Upper lobe of left lung (tissue), 6 donors: ENCODE data around the gene NEDD4L. TPM values are rescaled to one million over a fixed set of nuclear protein-coding genes. Genes with fewer than 3 reads are reported as not detected.

ENCODE experiments used
- ATAC-seq, 2 donors: fragments of 200-7000 bp; cut with Tn5 transposase; one replicate each; pipeline ENCODE4 v1.9.1; 2022; ENCODE audit warnings: mild to moderate bottlenecking in 2 of 2, moderate library complexity in 2 of 2; ENCODE audit not compliant: low FRiP score in 2 of 2
- DNase-seq, 2 donors: peaks; one replicate each; pipeline ENCODE4 v3.0.0-alpha.2; 2019 to 2020
- H3K27ac ChIP-seq, 4 donors: fragments of 200-600 bp; sonication (generic); one replicate each; pipeline ENCODE4 v1.5.1; 2016 to 2019
- H3K27me3 ChIP-seq, 4 donors: fragments of 200-600 bp; sonication (generic); one replicate each; pipeline ENCODE4 v1.5.1; 2017 to 2019
- H3K36me3 ChIP-seq, 4 donors: fragments of 200-600 bp; sonication (generic); one replicate each; pipeline ENCODE4 v1.5.1; 2016 to 2019
- H3K4me1 ChIP-seq, 4 donors: fragments of 200-600 bp; sonication (generic); one replicate each; pipeline ENCODE4 v1.5.1; 2018 to 2019
- H3K4me3 ChIP-seq, 4 donors: fragments of 200-600 bp; sonication (generic); one replicate each; pipeline ENCODE4 v1.5.1; 2017 to 2019; ENCODE audit warnings: mild to moderate bottlenecking in 2 of 4, moderate library complexity in 1 of 4
- H3K9me3 ChIP-seq, 4 donors: fragments of 200-600 bp; sonication (generic); one replicate each; pipeline ENCODE4 v1.5.1; 2018 to 2019
- EP300 ChIP-seq, 4 donors: sonication (generic); formaldehyde crosslinking; IDR thresholded peaks; one replicate each; pipeline ENCODE4 v1.5.1; 2017; ENCODE audit warnings: antibody characterized with exemption in 4 of 4, control low read depth in 2 of 4
- POLR2A ChIP-seq, 4 donors: fragments of 450-650 bp; IDR thresholded peaks; one replicate each; pipeline ENCODE4 v1.5.1; 2016 to 2017; ENCODE audit warnings: antibody characterized with exemption in 4 of 4, mild to moderate bottlenecking in 2 of 4
- POLR2AphosphoS5 ChIP-seq, 2 donors: sonication (generic); formaldehyde crosslinking; IDR thresholded peaks; one replicate each; pipeline ENCODE4 v1.5.1; 2017; ENCODE audit warnings: antibody characterized with exemption in 2 of 2
- WGBS, 2 donors: methylation state at CpG; one replicate each; pipeline ENCODE4 v1.1.5; 2017 to 2018; 5-methylcytosine and 5-hydroxymethylcytosine counted together
- total RNA-seq, 6 donors: library from RNA; depleted of rRNA in 4 of 6; stranded (reverse); fragments of >200 nt in 4 of 6; gene quantifications; one replicate each; pipeline versions ENCODE4 v1.1.0 to v1.2.1, GENCODE V29; 2016 to 2021
- TF ChIP-seq, protein P1 (sequence below), 6 experiments: fragments of 450-650 bp in 4 of 6; fragments of 200-600 bp in 2 of 6; sonication (generic) in 2 of 6; IDR thresholded peaks; one replicate each; pipeline ENCODE4 v1.5.1; 2016 to 2019; ENCODE audit warnings: antibody characterized with exemption in 6 of 6
- donor health status: DM: no; HTN: no; CAD: no; lungs with moderate emphysema.
- donor health status: DM: no; HTN: yes; CAD: no; lungs with severe emphysema.

NEDD4L gene
- total RNA-seq, 6 donors from 2014 or later: 148 to 491 (median 300) TPM

DNA sequence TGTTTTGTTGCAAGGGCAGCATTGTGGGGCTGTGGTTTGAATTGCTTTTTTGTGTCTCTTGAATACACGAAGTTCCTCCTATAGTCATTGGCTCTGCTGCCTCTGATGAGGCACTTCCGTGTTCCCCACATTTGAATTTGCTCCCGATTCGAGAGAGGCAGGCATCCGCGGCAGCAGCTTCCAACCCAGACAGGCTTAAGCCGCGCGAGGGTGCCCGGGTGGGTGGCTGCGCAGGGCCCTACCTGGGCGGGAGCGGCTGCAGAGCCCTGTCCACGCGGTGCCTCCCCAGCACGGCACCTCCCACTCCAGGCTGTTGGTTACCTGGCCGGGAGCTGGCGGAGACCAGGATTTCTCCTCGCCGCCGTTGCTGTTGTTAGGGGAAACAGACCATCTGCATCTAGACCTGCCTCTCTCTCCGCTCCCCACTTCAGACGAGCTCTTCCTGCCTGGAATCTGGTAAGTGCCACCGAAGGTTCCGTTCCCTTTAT, 151.3 kb downstream of the NEDD4L start:
- DNase-seq (peak; percentile 53 to 84), ATAC-seq (peak; percentile 65 to 76)

DNA sequence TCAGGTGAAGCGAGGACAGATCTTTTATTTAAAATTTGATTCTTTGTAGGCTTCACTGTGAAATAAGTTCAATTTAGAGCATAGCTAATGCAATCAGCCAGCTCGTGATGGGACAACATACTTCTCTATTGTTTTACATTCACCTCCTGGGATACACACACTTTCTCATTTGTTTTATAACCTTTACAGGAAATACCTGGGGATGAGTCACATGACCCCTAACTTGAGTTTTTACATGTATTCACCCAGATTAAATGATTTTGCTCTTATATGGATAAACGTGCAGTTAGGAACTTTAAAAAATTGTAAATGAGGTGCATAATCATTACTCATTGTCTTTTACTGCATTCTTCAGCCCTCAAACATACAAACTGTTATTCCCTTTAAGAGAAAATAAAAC, 152.1 kb downstream of the NEDD4L start:
- H3K36me3 ChIP-seq: no peaks in the 10 kb centered on the region
- WGBS, 2 donors: 61 to 65% methylated on average over 3 of the region's 3 CpGs
- no peaks in the 10 kb centered on the region for H3K27me3 ChIP-seq
- peaks cover 0 to 19% (median 12%) of the 10 kb centered on the region in 4 donors for H3K4me1 ChIP-seq
- peak overlapping the region; percentile 2 to 77 (median 50) for H3K27ac ChIP-seq
- no peaks in the 10 kb centered on the region for H3K9me3 ChIP-seq
- peak overlapping the region in 3 of 4 donors; percentile 37 to 52 (median 50) for H3K4me3 ChIP-seq
- no peak for ATAC-seq
- no peak for DNase-seq
- no peak for TF ChIP-seq POLR2A (IDR thresholded peaks at IDR 0.05)

More for the DNA sequence above, 151.3 kb downstream of the NEDD4L start:
- TF ChIP-seq, protein P1, sequence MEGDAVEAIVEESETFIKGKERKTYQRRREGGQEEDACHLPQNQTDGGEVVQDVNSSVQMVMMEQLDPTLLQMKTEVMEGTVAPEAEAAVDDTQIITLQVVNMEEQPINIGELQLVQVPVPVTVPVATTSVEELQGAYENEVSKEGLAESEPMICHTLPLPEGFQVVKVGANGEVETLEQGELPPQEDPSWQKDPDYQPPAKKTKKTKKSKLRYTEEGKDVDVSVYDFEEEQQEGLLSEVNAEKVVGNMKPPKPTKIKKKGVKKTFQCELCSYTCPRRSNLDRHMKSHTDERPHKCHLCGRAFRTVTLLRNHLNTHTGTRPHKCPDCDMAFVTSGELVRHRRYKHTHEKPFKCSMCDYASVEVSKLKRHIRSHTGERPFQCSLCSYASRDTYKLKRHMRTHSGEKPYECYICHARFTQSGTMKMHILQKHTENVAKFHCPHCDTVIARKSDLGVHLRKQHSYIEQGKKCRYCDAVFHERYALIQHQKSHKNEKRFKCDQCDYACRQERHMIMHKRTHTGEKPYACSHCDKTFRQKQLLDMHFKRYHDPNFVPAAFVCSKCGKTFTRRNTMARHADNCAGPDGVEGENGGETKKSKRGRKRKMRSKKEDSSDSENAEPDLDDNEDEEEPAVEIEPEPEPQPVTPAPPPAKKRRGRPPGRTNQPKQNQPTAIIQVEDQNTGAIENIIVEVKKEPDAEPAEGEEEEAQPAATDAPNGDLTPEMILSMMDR (IDR thresholded peaks at IDR 0.05): no peak
- peak in 1 of 2 donors; percentile 4 for TF ChIP-seq POLR2AphosphoS5 (IDR thresholded peaks at IDR 0.05)
- TF ChIP-seq EP300 (IDR thresholded peaks at IDR 0.05): no peak
- peak in 1 of 4 donors; percentile 25 for TF ChIP-seq POLR2A (IDR thresholded peaks at IDR 0.05)
- Histone ChIP-seq H3K36me3 (no peaks in the 10 kb centered on the region), H3K9me3 (no peaks in the 10 kb centered on the region), H3K27ac (peak overlapping the region; percentile 12 to 77 (median 50)), H3K27me3 (no peaks in the 10 kb centered on the region), H3K4me3 (peak overlapping the region; percentile 36 to 52 (median 44)), H3K4me1 (peaks cover 0 to 19% (median 12%) of the 10 kb centered on the region in 4 donors)
- WGBS, 2 donors: 4 to 24% methylated on average over 5 to 23 of the region's 25 CpGs

DNA sequence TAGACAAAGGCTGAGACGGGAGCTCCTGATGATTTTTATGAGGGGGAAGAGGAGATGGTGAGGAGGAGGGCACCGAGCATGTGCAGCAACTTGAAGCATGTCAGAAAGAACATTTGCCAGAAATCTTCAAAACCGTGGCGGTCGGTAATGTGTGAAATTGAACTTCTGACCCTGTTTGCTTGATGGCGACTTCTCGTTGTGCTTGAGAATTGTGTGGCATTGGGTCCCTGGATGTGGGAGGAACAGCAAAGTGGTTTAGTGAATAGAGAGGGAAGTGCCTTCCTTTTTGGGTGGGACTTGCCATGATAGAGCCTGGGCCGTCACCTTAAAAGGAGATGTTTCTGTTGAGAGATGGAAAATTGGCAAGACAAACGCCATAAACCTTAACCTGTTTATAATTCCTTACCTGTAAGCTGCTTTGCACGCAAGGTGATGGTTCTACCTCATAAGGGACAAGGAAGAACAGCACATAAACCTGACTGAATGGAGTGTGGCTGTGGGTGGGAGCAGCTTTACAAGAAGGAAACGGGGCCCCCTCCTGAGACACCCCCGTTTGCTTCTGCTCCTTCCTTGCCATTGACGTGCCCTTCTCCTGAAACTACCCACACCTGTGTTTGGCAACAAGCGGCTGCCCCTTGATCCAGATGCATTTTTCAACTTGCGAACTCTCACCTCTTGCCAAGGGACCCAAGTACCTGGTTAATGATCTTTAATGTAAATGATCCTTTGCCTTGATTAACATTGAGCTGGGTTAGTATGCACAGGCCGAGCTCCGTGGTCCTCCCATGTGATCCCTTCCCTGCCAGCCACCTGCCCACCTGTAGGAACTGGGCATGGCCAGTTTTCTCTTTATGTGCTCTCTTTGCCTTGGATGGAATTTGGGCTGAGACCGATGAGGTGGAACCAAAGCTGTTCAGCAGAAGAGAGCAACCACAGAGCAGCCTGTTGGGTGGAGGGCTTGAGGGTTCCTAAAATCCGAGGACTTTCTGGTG, 153.2 kb downstream of the NEDD4L start:
- DNase-seq: no peak
- Histone ChIP-seq H3K27ac (peak overlapping the region; percentile 2 to 77 (median 24)), H3K4me1 (peaks cover 0 to 22% (median 15%) of the 10 kb centered on the region in 4 donors), H3K36me3 (no peaks in the 10 kb centered on the region), H3K4me3 (peak overlapping the region in 2 of 4 donors; percentile 15 to 52), H3K27me3 (no peaks in the 10 kb centered on the region), H3K9me3 (no peaks in the 10 kb centered on the region)
- no peak for ATAC-seq
- TF ChIP-seq, protein P1 (IDR thresholded peaks at IDR 0.05): no peak
- TF ChIP-seq EP300 (IDR thresholded peaks at IDR 0.05): no peak
- 66 to 73% methylated on average over 19 of the region's 19 CpGs for WGBS, 2 donors

- 66 to 68% methylated on average over 5 of the region's 5 CpGs for WGBS, 2 donors
- ATAC-seq (no peak), DNase-seq (no peak)
- peaks cover 6 to 10% (median 8%) of the 10 kb centered on the region in 4 donors for H3K4me1 ChIP-seq
- no peaks in the 10 kb centered on the region for H3K36me3 ChIP-seq
- no peaks in the 10 kb centered on the region for H3K9me3 ChIP-seq
- H3K4me3 ChIP-seq: no peak overlapping the region
- no peaks in the 10 kb centered on the region for H3K27me3 ChIP-seq
- TF ChIP-seq EP300 (IDR thresholded peaks at IDR 0.05): no peak
- peak overlapping the region in 3 of 4 donors; percentile 4 to 62 (median 45) for H3K27ac ChIP-seq
These were observed 157.2 kb downstream of the NEDD4L start for GRCh38 chr18:58201268-58201667.

DNA sequence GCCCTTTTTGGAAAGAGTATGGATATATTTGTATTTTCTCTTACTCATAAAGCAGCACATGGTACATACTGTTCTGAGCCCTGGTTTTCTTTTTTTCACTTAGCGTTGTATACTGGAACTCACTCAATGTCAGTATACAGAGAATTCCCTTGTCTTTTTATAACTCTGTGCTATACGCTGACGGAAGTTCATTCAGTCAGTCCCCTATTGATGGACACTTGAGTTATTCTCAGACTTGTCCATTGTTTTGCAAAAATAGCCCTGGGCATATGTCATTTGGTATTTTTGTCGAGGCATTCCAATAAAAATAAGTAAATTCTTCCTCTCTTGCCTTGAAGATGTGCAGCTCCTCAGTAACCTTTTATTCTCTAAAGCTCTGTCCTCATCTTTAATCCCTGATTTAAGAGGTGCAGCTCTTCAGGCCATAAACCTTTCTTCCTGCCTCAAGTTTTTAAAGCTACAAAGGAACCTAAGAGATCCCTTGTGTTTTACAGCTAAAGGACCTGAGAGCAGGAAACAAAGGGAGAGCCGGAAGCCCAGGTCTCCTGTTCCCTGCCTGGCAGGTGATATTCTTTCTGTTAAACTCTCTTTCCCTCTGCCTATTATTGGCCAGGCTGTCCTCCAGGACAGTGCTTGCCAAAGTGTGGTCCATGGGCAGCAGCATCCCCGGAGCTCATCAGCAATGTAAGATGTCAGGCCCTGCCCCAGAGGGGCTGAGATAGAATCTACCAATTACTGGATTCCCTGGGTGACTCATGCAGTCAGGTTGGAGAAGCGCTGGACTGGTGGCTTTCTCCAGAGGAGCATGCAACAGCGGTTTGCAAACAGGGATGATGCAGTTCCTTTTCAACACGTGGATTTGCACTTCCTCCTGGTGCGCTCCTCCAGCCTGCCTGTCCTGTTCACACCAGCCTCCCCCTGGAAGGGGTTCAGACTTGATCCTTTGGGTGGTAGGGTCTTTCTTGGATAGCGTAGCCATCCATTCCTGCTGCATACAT, 158.0 kb downstream of the NEDD4L start:
- TF ChIP-seq, protein P1 (IDR thresholded peaks at IDR 0.05): no peak
- TF ChIP-seq EP300 (IDR thresholded peaks at IDR 0.05): peak in 2 of 4 donors; percentile 46 to 63
- Histone ChIP-seq H3K27me3 (no peaks in the 10 kb centered on the region), H3K27ac (peak overlapping the region; percentile 44 to 62 (median 51)), H3K4me3 (no peak overlapping the region), H3K36me3 (no peaks in the 10 kb centered on the region), H3K9me3 (no peaks in the 10 kb centered on the region), H3K4me1 (peaks cover 6 to 10% (median 8%) of the 10 kb centered on the region in 4 donors)
- DNase-seq (no peak), ATAC-seq (no peak)
- 59 to 70% methylated on average over 11 of the region's 11 CpGs for WGBS, 2 donors
